ENCODE measurements around the gene APMAP.

Gene APMAP

GRCh38 chr20:24963672-24964505, 28.7 kb downstream of the APMAP start:
- no peak for DNase-seq

GRCh38 chr20:24962510-24962909, 30.0 kb downstream of the APMAP start:
- no peak for DNase-seq

GRCh38 chr20:24962182-24962492, 30.4 kb downstream of the APMAP start:
- no peak for DNase-seq

- no peak for DNase-seq
Measured at GRCh38 chr20:24961384-24962181, 31.0 kb downstream of the APMAP start.

- DNase-seq: no peak
Measured at GRCh38 chr20:24960861-24961260, 31.7 kb downstream of the APMAP start.

- DNase-seq: no peak
Measured at GRCh38 chr20:24960302-24960801, 32.2 kb downstream of the APMAP start.

- no peak for DNase-seq
Measured at GRCh38 chr20:24959591-24960301, 32.8 kb downstream of the APMAP start.

GRCh38 chr20:24958506-24959385, 33.8 kb downstream of the APMAP start:
- no peak for DNase-seq

GRCh38 chr20:24957326-24958016, 35.1 kb downstream of the APMAP start:
- no peak for DNase-seq

- DNase-seq: no peak
Measured at GRCh38 chr20:24956001-24956841, 36.3 kb downstream of the APMAP start.

- no peak for DNase-seq
Measured at GRCh38 chr20:24955045-24955444, 37.5 kb downstream of the APMAP start.

- no peak for DNase-seq
Measured at GRCh38 chr20:24954566-24954965, 38.0 kb downstream of the APMAP start.

- DNase-seq: no peak
Measured at GRCh38 chr20:24954151-24954550, 38.4 kb downstream of the APMAP start.

- no peak for DNase-seq
Measured at GRCh38 chr20:24953621-24954133, 38.9 kb downstream of the APMAP start.

- DNase-seq: no peak
Measured at GRCh38 chr20:24953209-24953575, 39.4 kb downstream of the APMAP start.

- no peak for DNase-seq
Measured at GRCh38 chr20:24952376-24953208, 40.0 kb downstream of the APMAP start.

- no peak for DNase-seq
Measured at GRCh38 chr20:24951536-24952083, 40.9 kb downstream of the APMAP start.

- no peak for DNase-seq
Measured at GRCh38 chr20:24950836-24951525, 41.6 kb downstream of the APMAP start.

All from stimulated activated CD4-positive, alpha-beta T cell treated with anti-CD3 and anti-CD28 coated beads, Interleukin-4, amount 100 ng/mL, for 1 hour (primary cell).